Measurements from ENCODE around the gene COPA.

DNA sequence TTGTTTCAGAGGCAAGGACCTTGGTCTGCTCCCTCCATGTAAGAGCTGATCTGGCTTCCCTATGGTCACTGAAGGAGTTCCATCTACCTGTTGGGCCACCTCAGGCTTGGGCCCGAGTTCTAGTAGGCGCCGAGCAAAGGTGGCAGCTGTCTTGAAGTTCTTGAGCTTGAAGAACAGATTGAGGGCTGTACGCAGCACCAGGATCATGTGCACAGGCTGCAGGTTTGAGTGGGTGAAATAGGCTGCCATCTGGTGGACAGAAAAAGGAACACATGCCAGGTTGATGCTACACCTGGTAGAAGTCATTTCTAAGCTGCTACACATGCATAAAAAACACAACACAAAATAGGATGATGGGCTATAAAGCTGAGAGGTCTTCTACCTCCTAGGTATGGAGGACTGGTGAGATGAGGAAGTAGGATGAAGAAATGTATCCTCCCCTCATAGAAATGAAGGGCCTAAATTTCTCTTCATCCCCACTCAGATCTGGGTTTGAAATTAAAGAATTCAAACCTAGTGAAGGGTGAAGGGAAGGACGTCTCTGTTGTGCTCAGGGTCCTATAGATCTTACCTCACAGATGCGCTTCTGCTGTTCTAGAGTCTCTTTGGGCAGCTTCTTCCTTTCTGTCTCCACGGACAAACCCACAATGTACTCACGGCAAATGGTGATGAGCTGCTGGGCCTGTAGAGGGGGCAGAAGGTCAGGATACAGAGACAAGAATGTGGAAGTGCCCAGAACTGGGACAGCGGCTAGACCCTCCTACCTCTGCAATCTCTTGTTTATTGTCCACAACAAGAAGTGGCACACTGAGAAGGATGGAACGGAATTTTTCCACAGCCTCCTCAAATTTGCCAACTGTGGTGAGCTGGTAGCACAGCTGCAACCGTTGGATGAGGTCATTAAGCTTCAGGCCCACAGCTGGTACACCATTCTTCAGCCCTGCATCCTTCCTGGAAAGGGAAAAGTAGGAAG lies 51.5 kb downstream of the COPA start:
- TF ChIP-seq CSDC2 (CRISPR knock-in tag; IDR thresholded peaks at IDR 0.05) (no peak), ZFP30 (CRISPR knock-in tag; IDR thresholded peaks at IDR 0.05) (no peak), ISL1 (CRISPR knock-in tag; IDR thresholded peaks at IDR 0.05) (no peak), PPARA (CRISPR knock-in tag; IDR thresholded peaks at IDR 0.05; ENCODE audit: borderline replicate concordance) (no peak), ARNTL (CRISPR knock-in tag; IDR thresholded peaks at IDR 0.05; ENCODE audit: borderline replicate concordance, low read depth) (no peak), TCF4 (CRISPR knock-in tag; IDR thresholded peaks at IDR 0.05; ENCODE audit: borderline replicate concordance) (no peak)
- TF ChIP-seq, protein P1, sequence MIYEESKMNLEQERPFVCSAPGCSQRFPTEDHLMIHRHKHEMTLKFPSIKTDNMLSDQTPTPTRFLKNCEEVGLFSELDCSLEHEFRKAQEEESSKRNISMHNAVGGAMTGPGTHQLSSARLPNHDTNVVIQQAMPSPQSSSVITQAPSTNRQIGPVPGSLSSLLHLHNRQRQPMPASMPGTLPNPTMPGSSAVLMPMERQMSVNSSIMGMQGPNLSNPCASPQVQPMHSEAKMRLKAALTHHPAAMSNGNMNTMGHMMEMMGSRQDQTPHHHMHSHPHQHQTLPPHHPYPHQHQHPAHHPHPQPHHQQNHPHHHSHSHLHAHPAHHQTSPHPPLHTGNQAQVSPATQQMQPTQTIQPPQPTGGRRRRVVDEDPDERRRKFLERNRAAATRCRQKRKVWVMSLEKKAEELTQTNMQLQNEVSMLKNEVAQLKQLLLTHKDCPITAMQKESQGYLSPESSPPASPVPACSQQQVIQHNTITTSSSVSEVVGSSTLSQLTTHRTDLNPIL (CRISPR knock-in tag; IDR thresholded peaks at IDR 0.05; ENCODE audit: low read depth) = no peak
- TF ChIP-seq, protein P2, sequence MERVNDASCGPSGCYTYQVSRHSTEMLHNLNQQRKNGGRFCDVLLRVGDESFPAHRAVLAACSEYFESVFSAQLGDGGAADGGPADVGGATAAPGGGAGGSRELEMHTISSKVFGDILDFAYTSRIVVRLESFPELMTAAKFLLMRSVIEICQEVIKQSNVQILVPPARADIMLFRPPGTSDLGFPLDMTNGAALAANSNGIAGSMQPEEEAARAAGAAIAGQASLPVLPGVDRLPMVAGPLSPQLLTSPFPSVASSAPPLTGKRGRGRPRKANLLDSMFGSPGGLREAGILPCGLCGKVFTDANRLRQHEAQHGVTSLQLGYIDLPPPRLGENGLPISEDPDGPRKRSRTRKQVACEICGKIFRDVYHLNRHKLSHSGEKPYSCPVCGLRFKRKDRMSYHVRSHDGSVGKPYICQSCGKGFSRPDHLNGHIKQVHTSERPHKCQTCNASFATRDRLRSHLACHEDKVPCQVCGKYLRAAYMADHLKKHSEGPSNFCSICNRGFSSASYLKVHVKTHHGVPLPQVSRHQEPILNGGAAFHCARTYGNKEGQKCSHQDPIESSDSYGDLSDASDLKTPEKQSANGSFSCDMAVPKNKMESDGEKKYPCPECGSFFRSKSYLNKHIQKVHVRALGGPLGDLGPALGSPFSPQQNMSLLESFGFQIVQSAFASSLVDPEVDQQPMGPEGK (CRISPR knock-in tag; IDR thresholded peaks at IDR 0.05; ENCODE audit: borderline replicate concordance) = no peak
- TF ChIP-seq, protein P3, sequence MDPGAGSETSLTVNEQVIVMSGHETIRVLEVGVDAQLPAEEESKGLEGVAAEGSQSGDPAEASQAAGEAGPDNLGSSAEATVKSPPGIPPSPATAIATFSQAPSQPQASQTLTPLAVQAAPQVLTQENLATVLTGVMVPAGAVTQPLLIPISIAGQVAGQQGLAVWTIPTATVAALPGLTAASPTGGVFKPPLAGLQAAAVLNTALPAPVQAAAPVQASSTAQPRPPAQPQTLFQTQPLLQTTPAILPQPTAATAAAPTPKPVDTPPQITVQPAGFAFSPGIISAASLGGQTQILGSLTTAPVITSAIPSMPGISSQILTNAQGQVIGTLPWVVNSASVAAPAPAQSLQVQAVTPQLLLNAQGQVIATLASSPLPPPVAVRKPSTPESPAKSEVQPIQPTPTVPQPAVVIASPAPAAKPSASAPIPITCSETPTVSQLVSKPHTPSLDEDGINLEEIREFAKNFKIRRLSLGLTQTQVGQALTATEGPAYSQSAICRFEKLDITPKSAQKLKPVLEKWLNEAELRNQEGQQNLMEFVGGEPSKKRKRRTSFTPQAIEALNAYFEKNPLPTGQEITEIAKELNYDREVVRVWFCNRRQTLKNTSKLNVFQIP (CRISPR knock-in tag; IDR thresholded peaks at IDR 0.05; ENCODE audit: borderline replicate concordance, low read depth) = no peak
